ENCODE measurements around the gene SLC2A6.

DNA sequence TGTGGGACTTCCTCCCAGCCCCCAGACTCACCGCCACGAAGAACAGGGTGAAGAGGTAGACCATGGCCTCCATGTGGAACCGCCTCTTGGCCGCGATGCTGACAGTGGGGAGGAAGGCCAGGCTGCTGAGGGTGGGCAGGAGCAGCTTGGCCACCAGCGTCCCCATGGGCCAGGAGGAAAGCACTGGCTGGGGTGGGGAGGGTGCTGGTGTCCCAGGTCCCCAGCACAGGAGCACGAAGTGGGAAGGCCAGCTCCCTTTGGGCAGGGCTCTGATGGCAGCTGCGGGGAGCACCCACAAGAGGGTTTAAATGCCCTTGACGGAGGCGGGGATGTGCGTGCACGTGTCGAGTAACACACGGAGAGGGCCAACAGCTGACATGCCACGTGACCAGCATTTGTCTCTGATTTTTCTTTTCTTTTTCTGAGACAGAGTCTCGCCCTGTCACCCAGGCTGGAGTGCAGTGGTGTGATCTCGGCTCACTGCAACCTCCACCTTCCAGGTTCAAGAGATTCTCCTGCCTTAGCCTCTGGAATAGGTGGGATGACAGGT lies 45.9 kb upstream of the SLC2A6 start, which contains the start of gene MYMK:
- TF ChIP-seq, protein P1, sequence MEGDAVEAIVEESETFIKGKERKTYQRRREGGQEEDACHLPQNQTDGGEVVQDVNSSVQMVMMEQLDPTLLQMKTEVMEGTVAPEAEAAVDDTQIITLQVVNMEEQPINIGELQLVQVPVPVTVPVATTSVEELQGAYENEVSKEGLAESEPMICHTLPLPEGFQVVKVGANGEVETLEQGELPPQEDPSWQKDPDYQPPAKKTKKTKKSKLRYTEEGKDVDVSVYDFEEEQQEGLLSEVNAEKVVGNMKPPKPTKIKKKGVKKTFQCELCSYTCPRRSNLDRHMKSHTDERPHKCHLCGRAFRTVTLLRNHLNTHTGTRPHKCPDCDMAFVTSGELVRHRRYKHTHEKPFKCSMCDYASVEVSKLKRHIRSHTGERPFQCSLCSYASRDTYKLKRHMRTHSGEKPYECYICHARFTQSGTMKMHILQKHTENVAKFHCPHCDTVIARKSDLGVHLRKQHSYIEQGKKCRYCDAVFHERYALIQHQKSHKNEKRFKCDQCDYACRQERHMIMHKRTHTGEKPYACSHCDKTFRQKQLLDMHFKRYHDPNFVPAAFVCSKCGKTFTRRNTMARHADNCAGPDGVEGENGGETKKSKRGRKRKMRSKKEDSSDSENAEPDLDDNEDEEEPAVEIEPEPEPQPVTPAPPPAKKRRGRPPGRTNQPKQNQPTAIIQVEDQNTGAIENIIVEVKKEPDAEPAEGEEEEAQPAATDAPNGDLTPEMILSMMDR (IDR thresholded peaks at IDR 0.05; ENCODE audit: insufficient read depth, low read depth, low read length) = no peak
- TF ChIP-seq EZH2 (IDR thresholded peaks at IDR 0.05; ENCODE audit: insufficient read depth, low read length) = no peak

Measured in astrocyte (in vitro differentiated cells and primary cell).